GM19455 (cell line): ENCODE measurements around the gene STIMATE.

ENCODE experiments used
- ATAC-seq: cut with Tn5 transposase; IDR thresholded peaks from one replicate; pipeline ENCODE4 v1.9.1; 2021; ENCODE audit not compliant: unreplicated experiment

STIMATE gene

DNA sequence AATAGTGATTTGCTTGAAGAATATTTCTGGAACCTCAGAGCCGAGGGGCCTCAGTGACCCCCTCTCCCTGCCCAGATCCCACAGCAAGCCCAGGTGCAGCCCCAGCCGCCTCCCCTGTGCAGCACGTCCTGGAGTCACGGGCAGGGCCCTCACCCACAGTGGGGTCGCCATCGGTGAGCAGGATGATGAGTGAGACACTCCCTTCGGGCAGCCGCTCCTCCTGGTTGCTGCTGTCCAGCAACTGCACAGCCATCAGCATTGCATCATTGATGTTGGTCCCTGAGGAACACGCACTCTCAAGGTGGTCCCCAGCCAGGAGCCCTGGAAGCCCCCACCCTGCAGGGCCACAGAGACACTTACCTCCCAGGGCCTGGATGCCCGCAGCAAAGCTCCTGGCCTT is 73.3 kb downstream of the STIMATE start:
- ATAC-seq = no peak

DNA sequence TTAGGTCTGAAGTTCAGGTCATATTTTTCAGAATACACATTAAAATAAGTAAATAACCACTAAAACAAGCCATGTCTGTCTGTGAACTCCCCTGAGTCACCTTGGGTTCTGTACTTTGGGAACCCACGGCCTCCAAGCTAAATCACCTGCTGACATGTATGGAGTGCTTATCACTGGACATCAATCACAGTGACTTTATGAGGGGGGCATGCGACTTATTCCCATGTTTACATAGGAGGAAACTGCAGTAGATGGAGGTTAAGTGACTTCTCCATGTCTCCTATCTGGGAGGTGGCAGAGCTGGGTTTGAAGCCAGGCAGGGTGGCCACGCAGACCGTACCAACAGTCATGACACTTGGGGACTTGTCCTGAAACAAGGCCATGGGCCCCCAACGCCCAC is 75.0 kb downstream of the STIMATE start:
- no peak for ATAC-seq

DNA sequence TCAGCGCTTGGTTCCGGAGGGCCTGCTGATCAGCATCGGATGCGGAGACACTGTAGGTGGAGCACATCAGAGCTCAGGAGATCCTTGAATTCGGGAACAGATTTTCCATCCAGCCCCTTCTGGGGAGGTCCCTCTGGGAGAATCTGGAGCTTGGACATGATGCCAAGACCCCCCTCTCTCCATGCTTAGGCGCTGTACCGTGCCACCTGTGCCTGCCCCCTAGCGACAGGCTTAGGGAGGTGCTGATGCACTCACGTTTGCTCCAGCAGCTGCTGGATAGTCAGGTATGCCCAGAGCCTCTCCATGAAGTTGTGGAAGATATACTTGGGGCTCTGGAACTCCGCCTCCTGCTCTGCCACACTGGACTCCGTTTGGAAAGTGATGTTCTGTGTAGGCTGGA is 76.6 kb downstream of the STIMATE start:
- ATAC-seq = no peak

DNA sequence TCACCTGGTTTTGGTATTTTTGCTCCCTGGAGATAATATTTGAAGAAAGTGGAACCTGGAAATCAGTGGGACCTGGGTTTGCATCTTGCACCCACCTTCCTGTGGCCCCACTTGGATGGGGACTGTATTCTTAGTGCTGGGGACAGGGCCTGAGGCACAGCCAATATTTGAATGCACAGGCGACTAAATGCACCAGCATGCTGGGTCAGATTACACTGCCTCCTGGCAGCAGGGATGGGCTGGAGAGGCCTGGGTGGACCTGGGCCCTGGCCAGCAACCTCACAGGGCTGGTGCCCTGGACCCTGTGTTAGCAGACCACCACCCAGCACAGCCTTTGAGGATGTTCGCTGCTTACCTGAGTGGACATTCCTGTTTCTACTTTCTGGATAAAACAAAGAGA is 77.4 kb downstream of the STIMATE start:
- no peak for ATAC-seq

DNA sequence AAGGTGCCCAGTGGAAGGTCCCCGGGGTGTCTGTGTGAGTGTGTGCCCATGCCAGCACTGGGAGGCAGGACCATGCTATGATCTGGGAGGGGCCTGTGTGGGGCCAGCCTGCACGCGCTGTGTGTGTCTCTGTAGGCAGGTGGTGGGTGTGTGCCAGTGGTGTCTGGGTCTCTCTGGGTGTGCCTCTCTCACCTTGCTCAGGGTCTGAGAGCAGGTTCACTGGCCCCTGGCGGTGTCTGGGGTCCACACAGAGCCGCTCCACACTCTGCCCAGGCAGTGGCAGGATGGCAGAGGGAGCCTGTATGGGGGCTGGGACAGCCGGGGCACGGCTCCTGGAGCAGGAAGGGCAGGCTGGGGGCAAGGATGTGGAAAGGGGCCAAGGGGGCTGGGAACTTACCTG is 79.5 kb downstream of the STIMATE start:
- ATAC-seq = no peak

DNA sequence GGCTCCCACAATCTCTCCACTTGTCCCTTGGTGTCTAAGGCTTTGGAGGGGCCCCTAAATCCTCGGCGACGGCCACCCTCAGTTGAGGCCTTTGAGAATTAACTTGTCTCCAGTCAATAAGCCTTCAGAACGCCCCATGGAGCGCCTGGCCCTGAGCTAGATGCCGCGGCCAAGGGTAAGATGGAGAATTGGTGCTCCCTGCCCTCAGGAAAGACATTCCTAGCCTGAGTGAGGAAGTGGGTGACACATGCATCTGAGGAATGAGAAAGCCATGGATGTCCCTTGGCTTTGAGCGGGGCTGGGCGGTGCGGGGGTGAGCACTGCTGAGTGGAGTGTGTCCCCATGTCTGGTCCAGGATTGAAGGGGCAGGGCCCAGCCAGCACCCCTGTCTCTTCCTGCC is 80.1 kb downstream of the STIMATE start:
- no peak for ATAC-seq

DNA sequence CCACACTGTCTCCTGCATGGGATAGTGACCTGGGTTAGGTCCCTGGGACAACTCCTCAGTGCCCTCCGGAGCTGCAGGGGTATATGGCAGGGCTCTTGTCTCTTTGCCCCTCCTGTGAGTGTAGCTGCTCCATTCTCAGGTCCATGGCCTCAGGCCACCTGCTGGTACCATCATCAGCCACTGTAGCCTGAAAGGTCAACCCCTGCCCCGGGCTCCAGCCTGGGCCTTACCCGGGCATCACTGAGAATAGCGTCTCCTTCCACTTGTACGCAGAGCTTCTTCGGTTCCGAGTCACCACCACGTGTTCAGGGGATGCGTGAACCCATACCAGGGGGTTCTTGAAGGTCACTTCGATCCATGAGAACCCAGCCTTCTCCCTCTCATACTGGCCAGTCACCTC is 80.7 kb downstream of the STIMATE start:
- ATAC-seq = no peak

DNA sequence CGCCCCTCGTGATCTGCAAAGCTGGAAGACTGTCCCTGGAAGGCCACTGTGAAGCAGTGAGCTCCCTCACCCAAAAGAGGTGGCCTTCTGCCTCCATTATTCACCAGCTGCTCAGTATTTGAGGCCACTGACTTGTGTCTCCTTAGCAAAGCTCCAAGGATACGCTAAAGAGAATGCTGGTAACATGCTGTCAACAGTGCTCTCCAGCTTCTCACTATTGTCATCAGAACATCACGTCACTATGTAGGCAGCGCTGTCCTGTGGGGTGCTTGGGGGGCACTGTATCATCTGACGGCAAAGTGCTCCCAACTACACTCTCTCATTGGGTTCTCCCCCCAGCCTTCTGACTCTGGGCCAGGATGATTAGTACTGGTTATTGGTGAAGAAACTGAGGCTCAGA is 81.1 kb downstream of the STIMATE start:
- no peak for ATAC-seq

DNA sequence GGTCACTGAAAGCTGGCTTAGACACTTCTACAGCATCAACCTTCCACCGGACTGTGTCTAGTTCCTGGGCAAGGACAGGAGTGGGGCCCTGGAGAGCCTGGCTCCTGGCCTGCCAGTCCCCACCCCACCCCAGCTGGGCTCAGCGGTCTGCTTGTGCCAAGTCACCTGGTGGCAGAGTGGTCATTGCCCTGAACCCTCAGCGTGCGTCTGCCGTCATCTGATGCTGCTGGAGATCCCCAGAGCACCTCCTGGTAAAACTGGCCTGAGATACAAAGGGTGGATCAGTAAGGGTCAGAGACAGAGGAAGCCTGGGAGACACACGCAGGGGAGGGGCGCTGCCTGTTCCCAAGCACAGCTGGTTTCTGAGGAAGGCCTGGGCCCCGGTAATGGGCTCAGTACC is 83.5 kb downstream of the STIMATE start:
- no peak for ATAC-seq

DNA sequence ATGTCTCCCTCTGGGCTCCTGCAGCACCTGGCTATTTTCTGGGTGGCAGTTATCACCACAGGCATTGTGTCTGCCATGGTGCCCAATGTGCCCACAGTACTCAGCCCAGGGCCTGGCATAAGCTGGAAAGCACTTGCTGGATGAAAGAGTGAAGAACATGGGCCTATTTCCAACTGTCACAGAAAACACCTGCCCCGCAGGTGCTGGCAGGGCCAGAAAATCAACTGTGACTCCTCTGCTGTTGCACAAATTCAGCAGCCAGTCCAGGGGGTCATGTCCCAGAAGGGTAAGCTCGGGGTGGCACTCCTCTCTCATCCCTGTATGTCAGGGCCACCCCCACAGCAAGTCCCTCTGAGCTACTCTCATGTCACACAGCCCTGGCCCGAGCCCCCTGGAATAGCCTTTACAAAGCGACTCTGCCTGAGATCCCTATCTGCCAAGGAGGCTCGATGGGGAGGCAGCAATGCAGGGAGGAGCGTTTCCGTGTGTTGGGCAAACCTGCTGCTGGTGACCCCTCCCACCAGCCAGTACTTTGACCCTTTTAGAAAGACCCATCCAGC is 85.8 kb downstream of the STIMATE start:
- ATAC-seq = no peak

DNA sequence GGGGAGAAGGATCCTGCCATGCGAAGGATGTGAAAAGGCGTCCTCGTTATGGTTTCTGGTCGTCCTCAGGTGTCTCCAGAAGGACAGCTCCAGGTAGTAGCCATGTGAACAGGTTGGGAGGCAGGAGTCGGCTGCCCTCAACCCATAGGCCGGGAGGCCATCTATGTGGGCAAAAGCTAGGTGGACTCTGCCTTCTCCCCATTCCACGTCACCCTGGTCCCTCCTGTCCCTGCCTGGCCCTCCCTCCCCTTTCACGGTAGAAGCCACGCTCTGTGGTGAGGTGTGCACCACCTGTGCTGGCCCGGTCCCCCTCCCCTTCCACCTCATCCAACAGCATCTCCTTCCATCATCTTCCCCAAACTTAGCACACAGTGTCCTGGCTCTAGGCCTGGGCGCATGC is 86.4 kb downstream of the STIMATE start:
- no peak for ATAC-seq

DNA sequence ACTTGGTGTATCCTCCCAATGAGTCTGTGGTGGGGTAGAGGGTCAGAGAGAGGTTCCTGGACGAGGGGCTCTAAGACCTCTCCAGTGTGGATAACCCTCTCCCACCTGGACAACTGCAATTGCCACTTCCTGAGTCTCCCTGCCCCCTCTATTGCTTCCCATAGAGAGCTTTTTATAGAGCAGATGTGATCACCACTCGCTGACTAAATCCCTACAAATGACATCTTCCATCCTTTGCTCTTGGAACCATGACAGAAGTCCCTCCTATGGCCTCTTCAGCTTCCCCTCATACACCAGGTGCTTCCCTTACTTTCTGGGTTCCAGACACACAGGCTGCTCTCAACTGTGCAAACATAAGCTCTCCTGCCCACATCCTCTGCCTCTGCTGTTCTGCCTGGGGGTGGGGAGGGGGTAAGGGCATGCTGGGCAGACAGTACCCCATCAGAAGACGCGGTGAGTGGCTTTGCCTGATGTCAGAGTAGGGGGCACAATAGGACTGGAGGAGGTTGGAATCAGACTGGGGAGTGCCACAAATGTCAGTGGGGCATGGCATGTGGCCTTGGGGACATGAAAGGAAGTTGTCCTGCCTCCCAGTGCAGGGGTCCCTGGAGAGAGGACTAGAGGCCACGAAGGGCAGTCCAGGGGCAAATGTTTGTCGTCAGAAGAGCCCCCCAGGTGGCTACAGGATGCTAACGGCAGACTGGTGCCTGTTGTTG is 87.5 kb downstream of the STIMATE start:
- ATAC-seq = no peak

DNA sequence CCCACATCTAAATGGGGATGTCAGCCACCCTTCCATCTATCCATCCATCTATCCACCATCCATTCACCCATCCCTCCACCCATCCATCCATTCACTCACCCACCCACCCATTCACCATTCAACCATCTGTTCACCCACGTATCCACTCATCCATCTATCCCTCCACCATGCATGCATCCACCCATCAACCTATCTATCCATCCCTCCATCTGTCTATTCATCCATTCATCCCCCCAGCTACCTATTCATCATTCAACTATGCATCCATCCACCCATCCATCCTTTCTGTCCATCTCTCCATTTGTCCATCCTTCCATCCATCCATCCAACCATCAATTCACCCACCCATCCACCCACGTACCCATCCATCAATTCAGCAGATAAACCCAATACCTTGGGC is 88.2 kb downstream of the STIMATE start:
- ATAC-seq = no peak

DNA sequence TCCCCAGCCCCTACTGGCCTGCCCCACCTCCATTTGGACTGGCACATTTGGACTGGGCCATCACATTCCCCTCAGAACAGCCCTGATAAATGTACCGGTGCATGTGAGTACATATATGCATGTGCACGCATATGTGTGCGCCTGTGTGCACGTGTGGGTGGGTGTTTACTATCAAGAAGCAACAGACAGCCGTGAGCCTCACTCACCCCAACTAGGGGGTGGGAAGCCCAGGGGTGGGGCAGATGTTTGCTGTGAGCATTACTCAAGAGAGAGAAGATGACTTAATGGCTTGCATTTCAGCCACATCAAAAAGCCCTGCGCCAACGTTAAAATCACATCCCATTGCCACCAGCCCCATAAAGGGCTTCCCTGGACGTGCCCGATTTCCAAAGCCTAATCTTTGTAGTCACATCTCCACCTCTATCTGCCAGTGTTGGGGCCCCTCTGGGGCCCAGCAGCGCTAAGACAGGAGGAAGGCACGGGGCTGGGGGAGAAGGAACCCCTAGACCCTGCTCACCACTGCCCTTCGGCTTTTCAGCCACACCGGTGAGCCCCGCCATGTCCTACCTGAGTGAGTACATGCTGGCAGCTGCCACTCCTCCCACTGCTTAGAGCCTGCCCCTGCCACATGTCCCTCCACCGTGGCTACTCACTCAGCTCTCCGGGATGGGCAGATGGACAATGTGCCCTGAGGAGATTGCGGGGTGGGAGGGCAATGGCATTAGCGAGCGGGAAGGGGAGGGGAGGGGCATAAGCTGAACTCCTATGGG is 91.9 kb downstream of the STIMATE start:
- no peak for ATAC-seq

DNA sequence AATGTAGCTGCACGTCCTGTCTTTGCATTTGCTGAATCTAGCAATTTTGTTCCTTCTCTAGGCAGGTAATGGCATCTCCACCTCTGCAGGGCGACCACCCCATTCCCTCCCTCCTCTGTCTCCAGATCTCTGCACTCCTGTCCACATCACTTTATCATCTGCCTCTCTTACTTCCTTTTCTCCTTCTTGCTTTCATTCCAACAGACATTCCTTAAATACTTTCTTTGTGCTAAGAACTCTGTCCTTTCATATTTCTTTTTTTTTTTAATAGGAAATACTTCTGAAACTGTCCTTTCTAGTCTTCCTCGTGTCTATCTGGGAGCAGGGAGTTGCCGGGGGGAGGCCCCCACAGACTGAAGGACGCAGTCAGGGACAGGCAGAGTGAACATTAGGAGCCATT is 95.5 kb downstream of the STIMATE start:
- ATAC-seq = no peak

DNA sequence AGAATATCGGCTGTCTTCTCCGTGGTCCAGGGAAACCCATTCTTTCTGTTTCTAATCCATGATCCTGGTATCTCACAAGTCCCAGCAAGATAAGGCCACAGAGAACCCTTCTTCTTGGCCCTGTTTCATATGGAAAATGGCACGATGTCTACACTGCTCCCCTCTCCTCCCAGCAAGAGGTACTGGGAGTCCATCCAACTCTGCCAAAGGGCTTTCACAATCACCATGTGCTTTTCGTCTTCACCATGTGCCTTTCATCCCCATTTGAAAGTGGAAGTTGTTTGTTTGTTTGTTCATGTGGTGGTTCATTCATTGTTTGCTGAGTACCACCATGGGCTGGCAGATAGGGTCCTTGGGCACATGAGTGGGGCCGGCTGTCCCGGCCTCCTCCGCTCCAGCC is 97.3 kb downstream of the STIMATE start:
- ATAC-seq = no peak

DNA sequence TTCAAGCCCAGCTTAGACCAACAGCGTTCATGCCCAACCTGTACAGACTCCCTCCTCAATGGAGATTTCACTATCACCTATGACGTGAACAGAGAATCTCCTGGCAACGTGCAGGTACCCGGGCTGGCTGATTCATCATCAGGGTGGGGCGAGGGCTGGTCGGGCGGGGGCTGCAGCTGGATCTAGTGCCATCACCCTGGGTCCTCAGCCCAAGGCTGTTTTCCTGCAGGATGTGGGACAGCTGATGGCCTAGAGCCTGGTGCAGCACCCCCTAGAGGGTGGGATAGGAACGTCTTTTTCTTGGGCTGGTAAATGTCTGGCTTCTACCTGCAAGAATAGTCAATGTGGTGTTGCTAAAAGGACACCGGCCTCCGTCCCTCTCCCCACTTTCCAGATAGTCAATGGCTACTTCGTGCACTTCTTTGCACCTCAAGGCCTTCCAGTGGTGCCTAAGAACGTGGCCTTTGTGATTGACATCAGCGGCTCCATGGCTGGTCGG is 98.3 kb downstream of the STIMATE start:
- ATAC-seq = no peak

DNA sequence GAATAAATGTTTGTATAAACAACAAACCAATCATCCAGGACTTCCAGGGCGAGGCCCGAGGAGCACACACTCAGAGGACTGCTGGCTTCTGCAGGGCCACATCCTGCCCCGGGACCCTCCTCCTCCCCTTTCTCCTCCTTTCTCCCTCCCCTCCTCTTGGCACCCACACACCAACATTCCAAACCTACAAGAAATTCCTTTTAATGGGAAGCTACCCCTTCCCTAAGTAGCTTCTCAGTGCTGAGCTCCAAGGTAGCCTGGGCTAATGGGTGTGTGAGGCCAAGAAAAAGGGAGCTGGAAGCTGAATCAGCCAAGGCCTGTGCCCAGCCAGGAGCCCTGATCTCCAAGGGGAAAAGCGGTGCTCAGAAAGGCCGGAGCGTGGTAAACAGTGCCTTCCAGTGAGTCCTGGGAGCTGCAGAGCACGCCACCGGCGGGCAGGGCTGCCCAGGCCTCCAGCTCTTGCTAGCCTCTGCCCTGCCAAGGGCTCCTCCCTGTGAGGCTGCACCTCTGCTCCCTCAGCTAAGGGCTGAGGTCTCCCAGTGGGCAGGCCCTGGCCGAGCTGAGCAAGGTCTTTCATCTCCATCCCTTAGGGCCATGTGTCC is 98.9 kb downstream of the STIMATE start:
- no peak for ATAC-seq

DNA sequence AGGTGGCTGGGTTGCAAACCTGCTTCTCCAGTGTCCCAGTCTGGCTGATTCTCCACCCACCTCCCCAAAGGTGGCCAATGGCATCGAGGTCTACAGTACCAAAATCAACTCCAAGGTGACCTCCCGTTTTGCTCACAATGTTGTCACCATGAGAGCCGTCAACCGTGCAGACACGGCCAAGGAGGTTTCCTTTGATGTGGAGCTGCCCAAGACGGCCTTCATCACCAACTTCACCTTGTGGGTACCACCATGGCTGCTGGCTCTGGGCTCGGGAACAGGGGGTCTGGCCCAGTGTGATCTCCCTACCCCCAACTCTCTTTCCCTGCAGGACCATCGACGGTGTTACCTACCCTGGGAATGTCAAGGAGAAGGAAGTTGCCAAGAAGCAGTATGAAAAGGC is 100.9 kb downstream of the STIMATE start:
- no peak for ATAC-seq

DNA sequence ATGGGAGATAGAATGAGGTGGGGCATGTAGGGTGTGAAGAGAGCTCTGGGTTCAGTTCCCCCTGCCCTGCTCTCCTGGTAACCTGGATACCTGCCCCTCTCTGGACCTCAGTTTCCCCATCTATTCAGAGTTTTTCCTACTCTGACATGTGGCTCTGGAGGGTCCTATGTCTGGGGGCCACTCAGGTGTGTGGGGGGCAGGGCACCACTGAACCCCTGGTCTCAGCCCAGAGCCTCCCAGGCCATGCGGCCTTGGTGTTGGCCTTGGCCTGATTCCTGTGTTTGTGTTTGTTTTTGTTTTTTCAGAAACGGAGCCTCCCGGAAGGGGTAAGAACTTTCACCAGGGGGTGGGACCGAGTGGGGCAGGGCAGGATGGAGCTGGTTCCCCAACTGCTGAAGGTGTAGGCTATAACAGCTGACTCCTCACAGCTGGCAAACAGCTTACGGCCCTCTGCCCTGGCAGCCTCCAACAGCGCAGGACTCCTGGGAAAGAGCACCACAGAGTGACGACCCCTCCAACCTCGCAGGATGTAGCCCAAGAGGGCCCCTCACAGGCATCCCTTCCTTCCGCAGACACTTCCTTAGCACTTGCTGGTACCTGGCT is 101.9 kb downstream of the STIMATE start:
- no peak for ATAC-seq

DNA sequence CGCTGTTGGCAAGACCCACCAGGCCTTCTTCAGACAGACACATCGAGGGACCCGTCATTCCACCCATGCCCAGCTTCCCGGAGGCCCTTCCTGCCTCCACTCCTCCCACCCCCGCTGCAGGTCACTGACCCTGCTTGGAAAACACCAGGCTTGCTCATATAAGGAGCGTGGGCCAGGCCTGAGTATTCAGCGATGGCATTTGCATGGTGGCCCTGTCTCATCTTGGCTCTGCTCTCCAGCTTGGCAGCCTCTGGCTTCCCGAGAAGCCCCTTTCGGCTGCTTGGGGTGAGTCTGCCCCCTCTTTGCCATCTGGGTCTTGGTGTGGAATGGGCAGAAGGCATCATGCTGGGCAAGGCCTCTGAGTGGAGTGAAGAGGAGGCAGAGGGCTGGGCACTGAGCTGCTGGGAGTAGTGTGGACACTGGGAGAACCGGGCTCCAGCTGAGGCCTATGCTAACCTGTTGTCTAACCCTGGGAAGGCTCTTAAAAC is 102.7 kb downstream of the STIMATE start, which contains the start of gene ITIH3:
Gene ITIH3 (plus strand): TSS at position 185 of the 488 bp plus-strand sequence. CDS start 8 bp downstream, at position 193.
- no peak for ATAC-seq
